ENCODE data around the gene AUTS2.

Gene AUTS2

DNA sequence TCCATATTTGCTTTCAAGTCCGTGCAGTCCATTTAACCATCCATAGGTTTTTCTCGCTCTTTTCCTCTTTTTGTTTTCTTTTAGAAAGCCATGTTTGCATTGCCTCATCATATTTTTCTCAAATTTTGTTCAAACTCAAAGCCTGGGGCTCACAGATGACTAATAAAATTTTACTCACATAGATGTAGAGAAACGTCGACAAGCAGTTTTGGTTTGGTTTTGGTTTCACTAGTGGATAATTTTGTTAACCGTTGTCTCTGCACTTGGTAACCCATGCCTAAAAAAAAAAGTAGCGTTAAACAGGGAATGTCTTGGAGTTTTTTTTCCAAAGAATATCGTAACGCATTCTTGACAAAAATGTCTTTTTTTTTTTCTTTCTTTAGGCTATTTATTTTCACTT is 1189.5 kb downstream of the AUTS2 start:
- no peak overlapping the region for H3K4me3 ChIP-seq (ENCODE audit: low read length)
- no peak for DNase-seq (ENCODE audit: low read depth)
- TF ChIP-seq, protein P1, sequence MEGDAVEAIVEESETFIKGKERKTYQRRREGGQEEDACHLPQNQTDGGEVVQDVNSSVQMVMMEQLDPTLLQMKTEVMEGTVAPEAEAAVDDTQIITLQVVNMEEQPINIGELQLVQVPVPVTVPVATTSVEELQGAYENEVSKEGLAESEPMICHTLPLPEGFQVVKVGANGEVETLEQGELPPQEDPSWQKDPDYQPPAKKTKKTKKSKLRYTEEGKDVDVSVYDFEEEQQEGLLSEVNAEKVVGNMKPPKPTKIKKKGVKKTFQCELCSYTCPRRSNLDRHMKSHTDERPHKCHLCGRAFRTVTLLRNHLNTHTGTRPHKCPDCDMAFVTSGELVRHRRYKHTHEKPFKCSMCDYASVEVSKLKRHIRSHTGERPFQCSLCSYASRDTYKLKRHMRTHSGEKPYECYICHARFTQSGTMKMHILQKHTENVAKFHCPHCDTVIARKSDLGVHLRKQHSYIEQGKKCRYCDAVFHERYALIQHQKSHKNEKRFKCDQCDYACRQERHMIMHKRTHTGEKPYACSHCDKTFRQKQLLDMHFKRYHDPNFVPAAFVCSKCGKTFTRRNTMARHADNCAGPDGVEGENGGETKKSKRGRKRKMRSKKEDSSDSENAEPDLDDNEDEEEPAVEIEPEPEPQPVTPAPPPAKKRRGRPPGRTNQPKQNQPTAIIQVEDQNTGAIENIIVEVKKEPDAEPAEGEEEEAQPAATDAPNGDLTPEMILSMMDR (conservative IDR thresholded peaks at IDR 0.05; ENCODE audit: low read depth, low read length) = no peak

DNA sequence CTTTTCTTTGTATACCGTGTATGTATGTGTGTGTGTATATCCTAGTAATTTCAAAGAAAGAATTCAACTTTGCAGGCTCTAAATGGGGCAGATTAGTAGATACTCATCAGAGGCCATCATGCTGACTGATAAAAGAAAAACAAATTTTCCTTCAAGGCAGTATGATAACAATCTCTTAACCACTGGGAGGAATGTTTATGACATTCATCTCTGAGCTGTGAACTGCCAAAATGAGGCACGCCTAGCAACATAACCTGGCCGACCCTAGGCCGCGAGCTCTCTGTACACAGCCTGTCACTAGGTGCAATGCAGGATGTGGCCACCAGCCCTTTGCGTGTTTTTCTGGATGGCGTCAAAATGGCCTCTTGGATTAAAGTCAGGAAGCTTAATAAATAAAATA is 1190.0 kb downstream of the AUTS2 start:
- TF ChIP-seq, protein P1 (conservative IDR thresholded peaks at IDR 0.05; ENCODE audit: low read depth, low read length) = no peak
- H3K4me3 ChIP-seq (ENCODE audit: low read length) = no peak overlapping the region
- DNase-seq (ENCODE audit: low read depth) = no peak

DNA sequence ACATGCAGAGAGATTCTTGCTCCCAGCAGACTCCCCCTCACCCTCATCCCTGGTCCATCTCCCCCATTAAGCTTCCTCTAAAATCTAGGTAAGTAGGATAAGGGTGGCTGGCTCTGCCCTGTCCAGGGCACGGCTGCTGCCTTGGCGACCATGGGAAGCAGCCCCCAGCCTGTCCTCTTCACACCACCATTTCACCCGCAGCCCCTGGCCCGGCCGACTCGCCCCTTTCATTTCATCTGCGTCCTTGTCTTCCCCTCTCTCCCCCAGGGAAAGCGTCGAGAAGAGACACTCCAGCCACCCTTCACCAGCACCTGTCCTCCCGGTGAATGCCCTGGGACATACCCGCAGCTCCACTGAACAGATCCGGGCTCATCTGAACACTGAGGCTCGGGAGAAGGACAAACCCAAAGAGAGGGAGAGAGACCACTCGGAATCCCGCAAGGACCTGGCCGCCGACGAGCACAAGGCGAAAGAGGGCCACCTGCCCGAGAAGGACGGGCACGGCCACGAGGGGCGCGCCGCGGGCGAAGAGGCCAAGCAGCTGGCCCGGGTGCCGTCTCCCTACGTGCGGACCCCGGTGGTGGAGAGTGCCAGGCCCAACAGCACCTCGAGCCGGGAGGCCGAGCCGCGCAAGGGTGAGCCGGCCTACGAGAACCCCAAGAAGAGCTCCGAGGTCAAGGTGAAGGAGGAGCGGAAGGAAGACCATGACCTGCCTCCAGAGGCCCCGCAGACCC is 1191.4 kb downstream of the AUTS2 start:
- DNase-seq (ENCODE audit: low read depth) = no peak
- TF ChIP-seq, protein P1 (conservative IDR thresholded peaks at IDR 0.05; ENCODE audit: low read depth, low read length) = no peak
- H3K4me3 ChIP-seq (ENCODE audit: low read length) = no peak overlapping the region

GRCh38 chr7:70790215-70791073 is 1192.2 kb downstream of the AUTS2 start:
- TF ChIP-seq, protein P1 (conservative IDR thresholded peaks at IDR 0.05; ENCODE audit: low read depth, low read length) = no peak
- no peak overlapping the region for H3K4me3 ChIP-seq (ENCODE audit: low read length)
- no peak for DNase-seq (ENCODE audit: low read depth)

- DNase-seq (ENCODE audit: low read depth) = peak; percentile 72
- no peak overlapping the region for H3K4me3 ChIP-seq (ENCODE audit: low read length)
- TF ChIP-seq, protein P1 (conservative IDR thresholded peaks at IDR 0.05; ENCODE audit: low read depth, low read length) = no peak
Measured at GRCh38 chr7:70791341-70791740, 1193.1 kb downstream of the AUTS2 start.

GRCh38 chr7:70793060-70793459 is 1194.8 kb downstream of the AUTS2 start:
- TF ChIP-seq, protein P1 (conservative IDR thresholded peaks at IDR 0.05; ENCODE audit: low read depth, low read length) = no peak
- no peak for DNase-seq (ENCODE audit: low read depth)

More at GRCh38 chr7:70793060-70793459, 1194.8 kb downstream of the AUTS2 start:
- H3K4me3 ChIP-seq (ENCODE audit: low read length) = no peak overlapping the region
